Measurements from ENCODE around the gene AKAP6. TPM values are rescaled to one million over a fixed set of nuclear protein-coding genes. Genes with fewer than 3 reads are reported as not detected.
"Not testable (repeated sequence)": the region's sequence is repeated elsewhere in the genome, so short reads cannot be mapped to it uniquely, and the experiment has no call there.

AKAP6 gene
- total RNA-seq, 2 experiments from 2014 or later, result 0.82 to 0.85 TPM

GRCh38 chr14:32387295-32387694 is 58.2 kb downstream of the AKAP6 start:
- H3K27ac Mint-ChIP-seq; H3K4me3 Mint-ChIP-seq; DNase-seq; H3K9me3 Mint-ChIP-seq (ENCODE audit: low read depth); ATAC-seq; CTCF ChIA-PET; H3K36me3 Mint-ChIP-seq; H3K27me3 Mint-ChIP-seq; H3K4me1 Mint-ChIP-seq: not testable (repeated sequence)

DNA sequence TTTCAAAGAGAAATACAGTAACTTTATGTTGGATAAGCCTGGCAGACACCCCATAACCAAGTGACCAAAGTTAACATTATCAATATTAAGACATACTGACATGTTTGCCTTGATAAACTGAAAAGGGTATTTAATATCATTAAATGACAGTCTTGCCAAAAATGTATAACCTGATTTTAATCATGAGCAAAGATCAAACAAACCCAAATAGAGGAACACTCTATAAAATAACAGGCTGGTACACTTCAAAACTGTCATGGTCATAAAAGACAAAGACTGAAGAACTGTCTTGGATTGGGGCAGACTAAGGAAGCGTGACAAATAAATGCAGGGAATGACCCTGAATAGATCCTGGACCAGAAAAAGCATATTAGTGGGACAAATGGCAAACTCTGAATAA is 64.0 kb downstream of the AKAP6 start:
- DNase-seq (no peak), ATAC-seq (no peak)
- Mint-ChIP-seq H3K36me3 (no peaks in the 10 kb centered on the region), H3K27ac (no peak overlapping the region), H3K9me3 (ENCODE audit: low read depth) (no peaks in the 10 kb centered on the region), H3K4me3 (no peak overlapping the region), H3K27me3 (peaks cover 6% of the 10 kb centered on the region), H3K4me1 (no peaks in the 10 kb centered on the region)
- CTCF ChIA-PET, result no interaction called here

DNA sequence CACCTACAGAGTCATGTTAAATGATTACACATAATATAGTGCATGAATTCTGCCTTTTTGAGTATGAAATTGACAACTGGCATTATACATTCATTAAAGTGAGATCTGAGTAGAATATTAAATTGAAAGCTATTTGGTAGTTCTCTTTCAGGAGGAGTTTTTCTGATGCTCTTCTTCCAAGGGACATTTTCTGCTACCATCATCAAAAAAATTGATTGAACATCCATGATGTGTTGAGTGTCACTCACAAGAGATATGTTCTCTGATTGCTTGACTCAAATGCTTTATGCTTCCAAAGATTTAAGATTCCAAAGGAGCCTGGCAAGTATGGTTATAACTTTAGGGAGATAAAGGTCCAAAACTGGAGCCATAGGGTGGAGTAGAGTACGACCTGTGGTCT is 64.9 kb downstream of the AKAP6 start:
- no peaks in the 10 kb centered on the region for H3K36me3 Mint-ChIP-seq
- peaks cover under 1% of the 10 kb centered on the region for H3K27me3 Mint-ChIP-seq
- DNase-seq, result no peak
- no peak for ATAC-seq
- H3K9me3 Mint-ChIP-seq (ENCODE audit: low read depth), result no peaks in the 10 kb centered on the region
- no peaks in the 10 kb centered on the region for H3K4me1 Mint-ChIP-seq
- no peak overlapping the region for H3K27ac Mint-ChIP-seq
- CTCF ChIA-PET, result no interaction called here
- H3K4me3 Mint-ChIP-seq, result no peak overlapping the region

DNA sequence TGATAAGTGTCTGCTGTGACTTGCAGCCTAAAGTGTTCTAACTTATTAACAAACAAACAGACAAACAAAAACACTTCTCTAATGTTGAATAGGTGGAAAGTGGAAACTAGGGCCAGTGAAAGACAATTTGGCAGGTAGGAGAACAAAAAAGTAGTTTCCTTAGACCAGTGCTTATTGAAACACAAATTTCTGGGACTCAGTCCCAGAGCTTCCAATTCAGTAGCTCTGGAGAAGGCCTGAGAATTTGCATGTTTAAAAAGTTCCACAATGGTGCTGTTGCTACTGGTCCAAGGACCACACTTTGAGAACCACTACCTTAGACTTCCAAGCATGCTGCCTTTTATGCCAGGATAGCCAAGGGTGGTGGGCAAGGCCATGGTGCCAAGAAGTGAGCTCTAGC is 67.8 kb downstream of the AKAP6 start:
- DNase-seq, result no peak
- Mint-ChIP-seq H3K4me1 (no peaks in the 10 kb centered on the region), H3K27ac (no peak overlapping the region), H3K4me3 (no peak overlapping the region), H3K9me3 (ENCODE audit: low read depth) (no peaks in the 10 kb centered on the region), H3K36me3 (no peaks in the 10 kb centered on the region), H3K27me3 (no peaks in the 10 kb centered on the region)
- ATAC-seq, result no peak
- CTCF ChIA-PET, result no interaction called here

DNA sequence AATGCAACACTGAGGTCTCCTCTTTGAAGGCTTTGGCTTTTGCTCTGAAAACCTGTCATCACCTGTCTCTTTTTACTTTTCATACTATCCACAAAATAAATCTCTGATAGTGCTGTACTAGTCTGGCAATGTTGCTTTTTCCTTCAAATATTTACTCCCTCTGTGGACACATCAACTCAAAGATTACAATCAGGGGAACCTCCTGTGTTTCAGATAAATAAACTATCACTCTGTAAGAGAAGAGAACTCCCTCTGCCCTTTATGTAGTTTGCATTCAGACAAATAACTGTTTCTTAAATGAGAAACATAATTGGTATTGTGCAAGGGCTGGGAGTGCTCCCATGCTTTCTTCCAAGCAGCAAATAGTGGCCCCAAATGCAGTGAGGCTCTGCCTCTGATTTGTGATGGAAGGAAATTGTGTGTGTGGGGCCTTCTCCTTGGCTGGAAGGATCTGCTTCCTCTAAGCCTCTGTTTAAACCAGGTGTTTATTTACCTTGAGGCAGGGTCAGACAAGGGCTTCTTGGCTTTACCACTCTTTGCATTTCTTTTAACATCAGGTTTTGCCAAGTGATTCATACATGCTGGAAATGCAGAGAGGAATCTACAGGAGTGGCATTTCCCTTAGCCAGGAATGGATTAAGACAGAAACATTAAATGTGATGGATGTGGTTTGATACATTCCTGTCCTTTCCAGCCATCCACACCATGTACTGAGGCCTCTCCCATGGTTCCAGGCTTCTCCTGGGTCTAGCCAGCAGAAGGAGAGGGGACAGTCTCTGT is 69.0 kb downstream of the AKAP6 start:
- Mint-ChIP-seq H3K9me3 (ENCODE audit: low read depth) (no peaks in the 10 kb centered on the region), H3K4me3 (no peak overlapping the region), H3K27me3 (no peaks in the 10 kb centered on the region), H3K36me3 (no peaks in the 10 kb centered on the region), H3K4me1 (no peaks in the 10 kb centered on the region), H3K27ac (no peak overlapping the region)
- DNase-seq, result no peak
- no peak for ATAC-seq
- CTCF ChIA-PET, result no interaction called here

DNA sequence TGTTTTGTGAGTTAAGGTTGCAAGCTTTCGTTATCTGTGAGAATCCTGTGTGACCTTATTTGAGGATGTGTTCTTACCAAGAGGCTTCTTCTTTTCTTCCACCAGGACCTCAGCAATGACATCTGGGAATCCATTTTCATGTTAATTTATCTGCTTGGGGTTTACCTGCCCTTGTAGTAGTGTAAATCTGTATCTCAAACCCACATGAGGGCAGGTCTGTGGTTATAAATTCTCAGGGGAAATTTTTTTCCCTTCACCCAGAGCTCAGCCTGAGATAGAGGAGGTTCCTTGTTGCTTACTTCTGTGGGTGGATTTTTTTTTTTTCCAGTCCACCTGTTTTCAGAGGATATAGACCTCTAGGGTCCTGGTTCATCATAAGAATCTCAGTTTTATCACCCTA is 70.8 kb downstream of the AKAP6 start:
- Mint-ChIP-seq H3K36me3 (no peaks in the 10 kb centered on the region), H3K9me3 (ENCODE audit: low read depth) (no peaks in the 10 kb centered on the region), H3K4me1 (no peaks in the 10 kb centered on the region), H3K27me3 (no peaks in the 10 kb centered on the region), H3K4me3 (no peak overlapping the region), H3K27ac (no peak overlapping the region)
- DNase-seq (no peak), ATAC-seq (no peak)
- CTCF ChIA-PET, result no interaction called here

DNA sequence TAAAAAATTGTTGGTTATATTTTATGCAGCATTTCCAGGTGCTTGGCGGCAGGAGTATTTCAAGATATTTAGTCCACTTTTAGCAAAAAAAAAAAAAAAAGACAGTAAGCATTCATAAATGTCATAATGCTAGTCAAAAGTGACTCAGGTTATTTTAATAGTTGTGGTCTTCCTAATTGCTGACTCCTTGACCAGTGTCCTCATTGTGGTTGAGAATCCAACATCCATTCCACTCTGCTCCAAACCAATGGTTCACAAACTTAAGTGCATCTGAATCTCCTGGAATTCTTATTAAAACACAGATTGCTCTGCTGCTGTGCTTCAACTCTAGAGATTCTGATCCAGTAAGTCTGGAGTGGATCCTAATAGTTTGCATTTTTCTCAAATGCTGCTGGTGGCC is 71.4 kb downstream of the AKAP6 start:
- no peak for DNase-seq
- Mint-ChIP-seq H3K4me1 (no peaks in the 10 kb centered on the region), H3K27me3 (no peaks in the 10 kb centered on the region), H3K9me3 (ENCODE audit: low read depth) (no peaks in the 10 kb centered on the region), H3K36me3 (no peaks in the 10 kb centered on the region), H3K27ac (no peak overlapping the region), H3K4me3 (no peak overlapping the region)
- ATAC-seq, result no peak
- CTCF ChIA-PET, result no interaction called here

- no peaks in the 10 kb centered on the region for H3K9me3 Mint-ChIP-seq (ENCODE audit: low read depth)
- H3K27ac Mint-ChIP-seq, result no peak overlapping the region
- H3K4me1 Mint-ChIP-seq, result no peaks in the 10 kb centered on the region
- H3K27me3 Mint-ChIP-seq, result no peaks in the 10 kb centered on the region
- ATAC-seq (no peak), DNase-seq (no peak)
- no peak overlapping the region for H3K4me3 Mint-ChIP-seq
- CTCF ChIA-PET, result no interaction called here
- no peaks in the 10 kb centered on the region for H3K36me3 Mint-ChIP-seq
These were observed 73.9 kb downstream of the AKAP6 start for GRCh38 chr14:32403021-32403420.

DNA sequence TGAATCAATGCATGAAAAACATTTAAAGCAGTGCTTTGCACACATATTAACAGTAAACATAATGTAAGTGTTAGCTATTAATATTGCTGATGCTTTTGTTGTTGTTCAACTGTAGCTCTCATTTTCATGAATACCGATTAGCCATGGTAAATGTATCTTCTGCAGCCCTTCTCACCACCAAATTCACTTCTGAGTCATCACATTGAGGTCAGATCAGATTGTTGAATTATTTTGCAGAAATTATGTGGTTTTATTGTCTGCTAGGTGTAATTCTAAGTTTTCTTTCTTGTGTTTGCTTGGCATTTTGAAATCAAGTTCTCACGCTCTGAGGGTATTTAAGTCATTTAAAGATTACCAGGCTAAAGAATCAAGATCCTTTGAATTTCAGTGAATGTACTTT is 74.6 kb downstream of the AKAP6 start:
- Mint-ChIP-seq H3K27ac (no peak overlapping the region), H3K4me1 (no peaks in the 10 kb centered on the region), H3K4me3 (no peak overlapping the region), H3K27me3 (peaks cover 2% of the 10 kb centered on the region), H3K36me3 (no peaks in the 10 kb centered on the region), H3K9me3 (ENCODE audit: low read depth) (no peaks in the 10 kb centered on the region)
- ATAC-seq (no peak), DNase-seq (no peak)
- CTCF ChIA-PET, result no interaction called here

- H3K9me3 Mint-ChIP-seq (ENCODE audit: low read depth), result no peaks in the 10 kb centered on the region
- CTCF ChIA-PET, result no interaction called here
- peaks cover 2% of the 10 kb centered on the region for H3K27me3 Mint-ChIP-seq
- no peak for DNase-seq
- H3K27ac Mint-ChIP-seq, result no peak overlapping the region
- H3K4me1 Mint-ChIP-seq, result no peaks in the 10 kb centered on the region
- no peak for ATAC-seq
- H3K4me3 Mint-ChIP-seq, result no peak overlapping the region
- no peaks in the 10 kb centered on the region for H3K36me3 Mint-ChIP-seq
These were observed 75.9 kb downstream of the AKAP6 start for GRCh38 chr14:32404784-32405573.

DNA sequence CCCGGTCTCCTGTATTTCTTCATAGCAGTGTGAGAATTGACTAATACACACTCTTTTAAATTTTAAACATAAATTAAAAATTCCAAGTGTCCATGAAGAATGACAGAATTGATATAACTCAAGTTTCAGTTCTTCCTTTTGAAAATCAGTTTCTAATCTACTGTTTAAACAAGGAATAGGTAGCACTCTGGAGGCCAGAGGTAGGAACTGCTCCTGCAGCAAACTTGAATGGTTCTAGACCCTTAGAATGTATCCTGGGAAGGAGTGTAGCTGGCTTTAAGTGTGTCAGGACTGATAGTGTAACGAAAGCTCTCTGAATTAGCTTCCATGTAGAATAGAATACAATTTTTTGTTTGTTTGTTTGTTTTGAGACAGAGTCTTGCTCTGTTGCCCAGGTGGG is 76.8 kb downstream of the AKAP6 start:
- no peak for DNase-seq
- CTCF ChIA-PET, result no interaction called here
- no peak overlapping the region for H3K27ac Mint-ChIP-seq
- H3K36me3 Mint-ChIP-seq, result no peaks in the 10 kb centered on the region
- ATAC-seq, result no peak
- no peak overlapping the region for H3K4me3 Mint-ChIP-seq
- peaks cover 2% of the 10 kb centered on the region for H3K27me3 Mint-ChIP-seq
- no peaks in the 10 kb centered on the region for H3K4me1 Mint-ChIP-seq
- no peaks in the 10 kb centered on the region for H3K9me3 Mint-ChIP-seq (ENCODE audit: low read depth)

DNA sequence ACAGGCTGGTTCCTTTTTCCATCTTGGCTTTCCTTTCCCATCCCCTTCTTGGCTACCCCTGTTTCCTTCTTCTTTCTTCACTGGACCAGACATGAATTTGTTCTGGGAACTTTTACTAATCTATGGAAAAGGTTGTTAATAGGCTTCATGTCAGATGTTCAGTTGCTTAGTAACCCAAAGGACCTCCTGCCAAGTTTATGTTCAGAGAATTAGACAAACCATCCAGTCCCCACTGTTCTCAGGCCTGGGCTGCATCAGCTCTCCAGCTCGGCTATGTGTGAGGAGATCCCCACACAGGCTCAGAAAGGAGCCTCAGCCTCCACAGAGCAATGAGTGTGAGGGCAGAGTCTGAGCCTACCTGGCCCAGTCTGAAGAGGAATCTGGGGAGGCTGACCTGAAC is 78.0 kb downstream of the AKAP6 start:
- CTCF ChIA-PET, result no interaction called here
- H3K9me3 Mint-ChIP-seq (ENCODE audit: low read depth), result no peaks in the 10 kb centered on the region

GRCh38 chr14:32408018-32408417 is 78.9 kb downstream of the AKAP6 start:
- no peaks in the 10 kb centered on the region for H3K9me3 Mint-ChIP-seq (ENCODE audit: low read depth)
- no peak for DNase-seq
- H3K36me3 Mint-ChIP-seq, result no peaks in the 10 kb centered on the region
- H3K4me1 Mint-ChIP-seq, result no peaks in the 10 kb centered on the region
- CTCF ChIA-PET, result no interaction called here
- H3K27me3 Mint-ChIP-seq, result peaks cover 2% of the 10 kb centered on the region
- ATAC-seq, result no peak
- H3K27ac Mint-ChIP-seq, result no peak overlapping the region
- no peak overlapping the region for H3K4me3 Mint-ChIP-seq

More for the DNA sequence above, 78.0 kb downstream of the AKAP6 start:
- Mint-ChIP-seq H3K27ac (no peak overlapping the region), H3K27me3 (peaks cover 2% of the 10 kb centered on the region), H3K4me1 (no peaks in the 10 kb centered on the region), H3K36me3 (no peaks in the 10 kb centered on the region), H3K4me3 (no peak overlapping the region)
- DNase-seq, result no peak
- ATAC-seq, result no peak

DNA sequence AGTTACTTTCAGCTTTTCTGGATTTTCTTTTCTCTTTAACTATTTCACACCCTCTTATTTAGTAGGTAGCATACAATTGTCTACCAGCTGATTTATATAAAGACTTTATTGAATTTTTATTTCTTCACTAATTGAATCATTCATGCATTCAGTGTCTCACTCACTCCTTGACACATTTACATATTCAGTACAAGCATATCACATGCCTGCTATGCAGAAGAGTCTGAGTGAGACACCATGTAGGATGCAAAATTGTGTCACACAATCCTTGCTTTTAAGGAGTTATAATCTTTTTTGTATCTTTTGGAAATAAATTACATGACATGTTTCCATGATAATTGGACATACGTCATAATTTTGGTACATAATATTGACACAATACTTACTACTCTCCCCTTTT is 83.0 kb downstream of the AKAP6 start:
- CTCF ChIA-PET, result interaction anchor here (0.6 kb wide), 1 partner anchor 1181 kb away, joined by 3 read pairs; no protein-coding TSS in a partner anchor
- no peaks in the 10 kb centered on the region for H3K36me3 Mint-ChIP-seq
- no peak for DNase-seq
- no peak for ATAC-seq
- H3K27ac Mint-ChIP-seq, result no peak overlapping the region
- H3K4me1 Mint-ChIP-seq, result no peaks in the 10 kb centered on the region
- no peak overlapping the region for H3K4me3 Mint-ChIP-seq
- peaks cover 4% of the 10 kb centered on the region for H3K27me3 Mint-ChIP-seq
- no peaks in the 10 kb centered on the region for H3K9me3 Mint-ChIP-seq (ENCODE audit: low read depth)

All from activated CD8-positive, alpha-beta memory T cell treated with anti-CD3 and anti-CD28 coated beads, Interleukin-2, amount 10 ng/mL, durations not matched to agents 7 days and 5 days (primary cell).